Measurements from ENCODE around the gene ECEL1. TPM values are rescaled to one million over a fixed set of nuclear protein-coding genes. Genes with fewer than 3 reads are reported as not detected.

ECEL1 gene
- total RNA-seq, 1 experiment from 2014 or later: not detected

Other genes with a start within 250 kb of the ECEL1 start
- gene ALPP, start 109.1 kb downstream of the ECEL1 start, total RNA-seq (2014; rRNA removed; shearing (Covaris generic)): 0.84 and 2.1 TPM in 2 replicates
- 0.12 TPM in 1 of 2 replicates, not detected in the other for gene ALPG, start 81.0 kb downstream of the ECEL1 start, total RNA-seq (2014; rRNA removed; shearing (Covaris generic))
- not detected in 2 replicates for gene ALPI, start 31.7 kb downstream of the ECEL1 start, total RNA-seq (2014; rRNA removed; shearing (Covaris generic))
- not detected in 2 replicates for gene PRSS56, start 32.6 kb upstream of the ECEL1 start, total RNA-seq (2014; rRNA removed; shearing (Covaris generic))
- gene CHRND, start 38.3 kb upstream of the ECEL1 start, total RNA-seq (2014; rRNA removed; shearing (Covaris generic)): not detected in 2 replicates
- gene CHRNG, start 51.9 kb upstream of the ECEL1 start, total RNA-seq (2014; rRNA removed; shearing (Covaris generic)): not detected in 2 replicates
- gene TIGD1, start 62.7 kb upstream of the ECEL1 start, total RNA-seq (2014; rRNA removed; shearing (Covaris generic)): 11.5 and 11.8 TPM in 2 replicates
- 122 and 140 TPM in 2 replicates for gene EIF4E2, start 62.9 kb upstream of the ECEL1 start, total RNA-seq (2014; rRNA removed; shearing (Covaris generic))
- gene EFHD1, start 145.8 kb upstream of the ECEL1 start, total RNA-seq (2014; rRNA removed; shearing (Covaris generic)): 0.24 and 1.1 TPM in 2 replicates
- 45.0 and 58.0 TPM in 2 replicates for gene GIGYF2, start 209.5 kb upstream of the ECEL1 start, total RNA-seq (2014; rRNA removed; shearing (Covaris generic))